B cell (primary cell): ENCODE data around the gene SLCO3A1. TPM values are rescaled to one million over a fixed set of nuclear protein-coding genes. Genes with fewer than 3 reads are reported as not detected.

ENCODE experiments used
- ATAC-seq: fragments of 200-7000 bp; cut with Tn5 transposase; one replicate; pipeline ENCODE4 v1.10.0; 2021; ENCODE audit warnings: low read depth, mild to moderate bottlenecking, moderate number of reproducible peaks, moderate library complexity
- CTCF ChIA-PET: fragments of 350-600 bp; sonication (Branson Sonifier 250); formaldehyde crosslinking; loops from one replicate; lab custom pipeline; 2021; ENCODE audit warnings: antibody characterized with exemption, inconsistent platforms; lab: Charles Lee
- POLR2A ChIA-PET: fragments of 350-600 bp; sonication (Branson Sonifier 250); formaldehyde crosslinking; loops from one replicate; lab custom pipeline; 2021; ENCODE audit warnings: antibody characterized with exemption; lab: Charles Lee
- DNase-seq: peaks from one replicate; pipeline ENCODE4 v3.0.0; 2013
- H2AFZ ChIP-seq: 2 replicates; pipeline ENCODE4 v1.6.1; 2012; ENCODE audit warnings: mild to moderate bottlenecking, low read depth, low read length; ENCODE audit not compliant: insufficient read depth, poor library complexity, severe bottlenecking
- H3K27ac ChIP-seq, 2 donors: 1 replicate in 1 of 2; 2 replicates in 1 of 2; pipeline ENCODE4 v1.5.1; 2012 to 2013; ENCODE audit warnings: low read length in 2 of 2, mild to moderate bottlenecking in 2 of 2, moderate library complexity in 1 of 2
- H3K27me3 ChIP-seq, 4 experiments: fragments of 200-600 bp in 1 of 4; sonication (generic) in 1 of 4; replicated peaks in 1 of 4; 1 replicate in 2 of 4; 2 replicates in 2 of 4; pipeline versions ENCODE4 v1.6.1 to v1.7.0; 2013 to 2016; ENCODE audit warnings: low read length in 3 of 4, mild to moderate bottlenecking in 2 of 4, mixed read lengths in 1 of 4, moderate library complexity in 1 of 4; ENCODE audit not compliant: insufficient read depth in 4 of 4, control insufficient read depth in 3 of 4; ENCODE audit errors: control extremely low read depth in 1 of 4
- H3K36me3 ChIP-seq, 2 experiments: replicated peaks in 1 of 2; 1 replicate in 1 of 2; 2 replicates in 1 of 2; pipeline versions ENCODE4 v1.6.1 to v1.7.1; 2013; ENCODE audit warnings: low read length in 1 of 2; ENCODE audit not compliant: insufficient read depth in 2 of 2, control insufficient read depth in 1 of 2; ENCODE audit errors: control extremely low read depth in 1 of 2, extremely low read depth in 1 of 2
- H3K4me1 ChIP-seq, 2 donors: fragments of 200-600 bp in 1 of 2; sonication (generic) in 1 of 2; 1 replicate in 1 of 2; 2 replicates in 1 of 2; pipeline versions ENCODE4 v1.5.1 to v1.6.1; 2013 to 2017; ENCODE audit warnings: low read length in 2 of 2; ENCODE audit not compliant: control insufficient read depth in 2 of 2, insufficient read depth in 2 of 2
- H3K4me2 ChIP-seq: replicated peaks from 2 replicates; pipeline ENCODE3; 2012; ENCODE audit warnings: mild to moderate bottlenecking, low read depth, low read length; ENCODE audit not compliant: poor library complexity, severe bottlenecking
- H3K4me3 ChIP-seq, 5 experiments: fragments of 200-600 bp in 1 of 5; sonication (generic) in 1 of 5; 1 replicate in 3 of 5; 2 replicates in 2 of 5; pipeline versions ENCODE4 v1.5.1 to v1.7.0; 2011 to 2016; ENCODE audit warnings: low read length in 4 of 5, mild to moderate bottlenecking in 4 of 5, low read depth in 2 of 5, control low read depth in 1 of 5, moderate library complexity in 1 of 5; ENCODE audit not compliant: insufficient read depth in 1 of 5; ENCODE audit errors: control extremely low read depth in 1 of 5, extremely low read depth in 1 of 5
- H3K79me2 ChIP-seq: fragments of 200-600 bp; sonication (generic); one replicate; pipeline ENCODE4 v1.6.0; 2016; ENCODE audit warnings: low read length; ENCODE audit not compliant: control insufficient read depth, insufficient read depth
- H3K9ac ChIP-seq: fragments of 200-600 bp; sonication (generic); 2 replicates; pipeline ENCODE4 v1.6.1; 2017; ENCODE audit warnings: mild to moderate bottlenecking, low read length, moderate library complexity
- H3K9me3 ChIP-seq, 3 donors: one replicate each; pipeline versions ENCODE4 v1.6.1 to v1.7.1; 2013; ENCODE audit warnings: low read length in 2 of 3; ENCODE audit not compliant: control insufficient read depth in 2 of 3, insufficient read depth in 1 of 3; ENCODE audit errors: control extremely low read depth in 1 of 3
- H4K20me1 ChIP-seq: 2 replicates; pipeline ENCODE4 v1.6.0; 2012; ENCODE audit warnings: mild to moderate bottlenecking, low read length; ENCODE audit not compliant: insufficient read depth, control insufficient read depth, poor library complexity, severe bottlenecking
- H3K27ac Mint-ChIP-seq: one replicate; pipeline ENCODE4 v1.8.0; 2021; ENCODE audit warnings: mixed read lengths
- H3K27me3 Mint-ChIP-seq: one replicate; pipeline ENCODE4 v1.8.0; 2021; ENCODE audit warnings: mixed read lengths
- H3K4me1 Mint-ChIP-seq: one replicate; pipeline ENCODE4 v1.8.0; 2021; ENCODE audit warnings: mixed read lengths
- H3K4me3 Mint-ChIP-seq: one replicate; pipeline ENCODE4 v1.8.0; 2021; ENCODE audit warnings: mixed read lengths
- H3K9me3 Mint-ChIP-seq: one replicate; pipeline ENCODE4 v1.8.0; 2022; ENCODE audit warnings: mixed read lengths; ENCODE audit not compliant: insufficient read depth
- CTCF ChIP-seq: fragments of 200-600 bp; IDR thresholded peaks from one replicate; pipeline ENCODE4 v1.8.0; 2022; ENCODE audit warnings: antibody characterized with exemption, mild to moderate bottlenecking
- EZH2 ChIP-seq: IDR thresholded peaks from 2 replicates; pipeline ENCODE4 v1.6.1; 2012; ENCODE audit warnings: borderline replicate concordance, low read depth, mild to moderate bottlenecking, moderate library complexity, low read length; ENCODE audit not compliant: insufficient read depth, poor library complexity, severe bottlenecking
- WGBS: methylation state at CpG from one replicate; pipeline ENCODE4 v1.1.5; 2013; ENCODE audit warnings: missing lambda C conversion rate; ENCODE audit not compliant: insufficient coverage; 5-methylcytosine and 5-hydroxymethylcytosine counted together
- intact Hi-C: fragments of 100-400 bp; cut with micrococcal nuclease; formaldehyde crosslinking; loops from one replicate; pipeline ENCODE4 v1.10.0; 2022
- polyA plus RNA-seq: library from polyadenylated mRNA; depleted of rRNA; stranded (reverse); fragments of >200 nt; gene quantifications from 2 replicates; pipeline ENCODE4 v1.2.3, GENCODE V29; 2012
- total RNA-seq, 2 donors: library from RNA; stranded (reverse); fragments of 120-200 nt in 1 of 2; gene quantifications; 1 replicate in 1 of 2; 2 replicates in 1 of 2; pipeline versions ENCODE4 v1.2.3 to v1.2.4, GENCODE V29; 2013 to 2022

Gene SLCO3A1
- total and polyA plus RNA-seq, 2 donors (not counting 1 experiment from before 2014, with no cell fraction given) = 0.99 to 2.3 TPM

- no peak for TF ChIP-seq CTCF
- no peak for TF ChIP-seq EZH2
- Histone ChIP-seq H2AFZ (no peak overlapping the region), H3K36me3 (no peaks in the 10 kb centered on the region), H3K9ac (no peak overlapping the region), H3K4me2 (no peak overlapping the region), H3K27ac (no peak overlapping the region), H3K27me3 (no peaks in the 10 kb centered on the region), H3K79me2 (no peaks in the 10 kb centered on the region), H3K4me3 (no peak overlapping the region), H3K4me1 (no peaks in the 10 kb centered on the region), H4K20me1 (no peaks in the 10 kb centered on the region), H3K9me3 (no peaks in the 10 kb centered on the region)
- H3K4me1 Mint-ChIP-seq = no peaks in the 10 kb centered on the region
- intact Hi-C loops = no loop called here
- no CpG with 5 or more reads among the region's 2 CpGs for WGBS
- H3K27me3 Mint-ChIP-seq = no peaks in the 10 kb centered on the region
- H3K27ac Mint-ChIP-seq = no peak overlapping the region
- no peak overlapping the region for H3K4me3 Mint-ChIP-seq
- DNase-seq (no peak), ATAC-seq (no peak)
- no peaks in the 10 kb centered on the region for H3K9me3 Mint-ChIP-seq
- POLR2A ChIA-PET = no interaction called here
- CTCF ChIA-PET = no interaction called here
Measured at GRCh38 chr15:92130244-92130643, 276.7 kb downstream of the SLCO3A1 start.

GRCh38 chr15:92130906-92131305, 277.4 kb downstream of the SLCO3A1 start:
- Mint-ChIP-seq H3K4me3 (no peak overlapping the region), H3K9me3 (no peaks in the 10 kb centered on the region), H3K27ac (no peak overlapping the region), H3K27me3 (no peaks in the 10 kb centered on the region), H3K4me1 (no peaks in the 10 kb centered on the region)
- Histone ChIP-seq H3K9me3 (no peaks in the 10 kb centered on the region), H4K20me1 (no peaks in the 10 kb centered on the region), H3K4me2 (no peak overlapping the region), H3K27me3 (no peaks in the 10 kb centered on the region), H3K79me2 (no peaks in the 10 kb centered on the region), H3K27ac (no peak overlapping the region), H3K9ac (no peak overlapping the region), H3K36me3 (no peaks in the 10 kb centered on the region), H3K4me1 (no peaks in the 10 kb centered on the region), H2AFZ (no peak overlapping the region), H3K4me3 (no peak overlapping the region)
- 100% methylated on average over 1 of the region's 3 CpGs for WGBS
- ChIA-PET POLR2A (no interaction called here), CTCF (no interaction called here)
- intact Hi-C loops = no loop called here
- no peak for TF ChIP-seq CTCF
- no peak for TF ChIP-seq EZH2
- DNase-seq (no peak), ATAC-seq (no peak)
